ENCODE data around the gene NPHS1. TPM values are rescaled to one million over a fixed set of nuclear protein-coding genes. Genes with fewer than 3 reads are reported as not detected.

Gene NPHS1
- total and polyA plus RNA-seq, 2 of the 8 experiments (the other 6 are each of a cell fraction or from before 2014, with no cell fraction given): 1.3 to 1.4 TPM

DNA sequence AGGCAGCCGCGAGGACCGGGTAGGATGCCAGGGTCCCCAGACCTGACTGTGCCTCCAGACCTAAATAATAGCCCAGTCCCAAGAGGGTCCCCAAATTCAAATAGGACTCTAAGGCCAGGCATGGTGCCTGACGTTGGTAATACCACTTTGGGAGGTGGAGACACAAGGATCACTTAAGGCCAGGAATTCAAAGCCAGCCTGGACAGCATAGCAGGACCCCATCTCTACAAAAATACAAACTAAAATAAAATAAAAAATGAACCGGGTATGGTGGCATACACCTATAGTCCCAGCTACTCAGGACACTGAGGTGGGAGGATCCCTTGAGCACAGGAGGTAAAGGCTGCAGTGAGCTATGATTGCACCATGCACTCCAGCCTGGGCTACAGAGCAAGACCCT, 10.7 kb upstream of the NPHS1 start:
- DNase-seq (ENCODE audit: low read depth in 1 of 2, low spot score in 2 of 2) (no peak), FAIRE-seq (no peak)
- no peak overlapping the region for H2BK15ac ChIP-seq (ENCODE audit: low read length)
- peaks cover 8 to 56% (median 47%) of the 10 kb centered on the region in 4 experiments for H3K27me3 ChIP-seq (replicated peaks in 1 of 4; ENCODE audit: control insufficient read depth in 3 of 4, extremely low read depth in 1 of 4, insufficient read depth in 3 of 4, low read length in 3 of 4)
- H4K20me1 ChIP-seq (replicated peaks in 1 of 2; ENCODE audit: control insufficient read depth in 1 of 2, insufficient read depth in 2 of 2, low read length in 2 of 2): peaks cover 0 to 3% of the 10 kb centered on the region in 2 experiments
- H3K18ac ChIP-seq (ENCODE audit: extremely low read depth, low read length): no peak overlapping the region
- no peak overlapping the region for H2AK5ac ChIP-seq (ENCODE audit: low read depth, low read length)
- H3K79me1 ChIP-seq (ENCODE audit: low read depth, low read length): no peaks in the 10 kb centered on the region
- H3K4ac ChIP-seq (replicated peaks; ENCODE audit: insufficient read length, low read depth, low read length): no peak overlapping the region
- no peak overlapping the region for H3K23ac ChIP-seq (ENCODE audit: insufficient read length)
- H3K4me3 ChIP-seq (ENCODE audit: extremely low read depth in 1 of 4, insufficient read depth in 2 of 4, low read depth in 3 of 4, low read length in 4 of 4): no peak overlapping the region
- no peak overlapping the region for H3K14ac ChIP-seq (ENCODE audit: insufficient read length)
- H4K91ac ChIP-seq (replicated peaks; ENCODE audit: insufficient read length, low read length): no peak overlapping the region
- no peak overlapping the region for H3K27ac ChIP-seq (ENCODE audit: low read depth, low read length)
- ChIA-PET POLR2A (ENCODE audit: partially characterized antibody) (interaction anchor here (1.2 kb wide), 1 partner anchor 14 kb away, joined by 3 read pairs; no protein-coding TSS in a partner anchor), CTCF (ENCODE audit: partially characterized antibody) (interaction anchor here (0.6 to 1.2 kb wide), 5 partner anchors 12 to 1380 kb away, joined by 3 read pairs; no protein-coding TSS in a partner anchor)
- no peak overlapping the region for H2AFZ ChIP-seq (ENCODE audit: low read length)
- H3K36me3 ChIP-seq (ENCODE audit: control insufficient read depth in 2 of 4, insufficient read depth in 4 of 4, low read length in 3 of 4): no peaks in the 10 kb centered on the region
- peaks cover 0 to 19% (median 10%) of the 10 kb centered on the region in 4 experiments; a peak in 5 of 7 replicates for H3K4me1 ChIP-seq (replicated peaks in 1 of 4; ENCODE audit: control insufficient read depth in 3 of 4, insufficient read depth in 4 of 4, low read length in 3 of 4)
- no peak overlapping the region for H2BK20ac ChIP-seq (ENCODE audit: low read length)
- no peak overlapping the region for H3K4me2 ChIP-seq (ENCODE audit: insufficient read depth in 1 of 2, low read depth in 2 of 2, low read length in 2 of 2)
- H3K79me2 ChIP-seq (ENCODE audit: control insufficient read depth in 1 of 2, insufficient read depth in 2 of 2, low read length in 2 of 2): no peaks in the 10 kb centered on the region
- H2BK5ac ChIP-seq (ENCODE audit: low read depth, low read length): no peak overlapping the region
- H3K23me2 ChIP-seq (ENCODE audit: low read depth, low read length): peaks cover 14% of the 10 kb centered on the region
- no peak overlapping the region for H3K9ac ChIP-seq (replicated peaks in 1 of 4; ENCODE audit: extremely low read depth in 1 of 4, low read depth in 3 of 4, low read length in 3 of 4)
- H2BK120ac ChIP-seq (replicated peaks; ENCODE audit: low read depth, low read length): no peak overlapping the region
- H4K8ac ChIP-seq (ENCODE audit: extremely low read depth, insufficient read depth, low read length): no peak overlapping the region; the same call in 1 of the 2 replicates
- no peaks in the 10 kb centered on the region for H3K9me3 ChIP-seq (ENCODE audit: insufficient read depth in 2 of 2, low read depth in 1 of 2, low read length in 1 of 2)
- H3K56ac ChIP-seq (replicated peaks; ENCODE audit: insufficient read length, low read depth, low read length): no peak overlapping the region
- no peak overlapping the region for H2BK12ac ChIP-seq (ENCODE audit: low read depth, low read length)
- H4K5ac ChIP-seq (ENCODE audit: insufficient read length, low read depth, low read length): no peak overlapping the region
- 90% methylated on average over 5 of the region's 5 CpGs; no CpG with 5 or more reads in 1 of the 2 experiments for WGBS, 2 experiments (ENCODE audit: extremely low coverage in 1 of 2, insufficient coverage in 1 of 2, insufficient read length in 1 of 2, insufficient replicate concordance in 2 of 2, low coverage in 1 of 2, low lambda C conversion rate in 2 of 2, missing lambda C conversion rate in 1 of 2)
- TF ChIP-seq, protein P1, sequence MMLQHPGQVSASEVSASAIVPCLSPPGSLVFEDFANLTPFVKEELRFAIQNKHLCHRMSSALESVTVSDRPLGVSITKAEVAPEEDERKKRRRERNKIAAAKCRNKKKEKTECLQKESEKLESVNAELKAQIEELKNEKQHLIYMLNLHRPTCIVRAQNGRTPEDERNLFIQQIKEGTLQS (IDR thresholded peaks at IDR 0.05; ENCODE audit: insufficient read depth, low read depth, low read length): no peak
- no peak for TF ChIP-seq SP1 (IDR thresholded peaks at IDR 0.05; ENCODE audit: low read depth, low read length)
- no peak for TF ChIP-seq POLR2AphosphoS5 (IDR thresholded peaks at IDR 0.05; ENCODE audit: low read depth, low read length)
- no peak for TF ChIP-seq TEAD4 (IDR thresholded peaks at IDR 0.05; ENCODE audit: low read depth, low read length)
- TF ChIP-seq KDM5A (IDR thresholded peaks at IDR 0.05; ENCODE audit: low read length): no peak
- no peak for TF ChIP-seq TBP (IDR thresholded peaks at IDR 0.05; ENCODE audit: low read depth, low read length)
- no peak for TF ChIP-seq BCL11A (IDR thresholded peaks at IDR 0.05; ENCODE audit: low read depth in 2 of 2, low read length in 2 of 2)
- no peak for TF ChIP-seq BRCA1 (IDR thresholded peaks at IDR 0.05; ENCODE audit: low read depth, low read length)
- no peak for TF ChIP-seq MAFK (IDR thresholded peaks at IDR 0.05; ENCODE audit: low read depth, low read length)
- TF ChIP-seq CBX5 (IDR thresholded peaks at IDR 0.05; ENCODE audit: low read depth, low read length): no peak
- TF ChIP-seq TCF12 (IDR thresholded peaks at IDR 0.05; ENCODE audit: low read depth, low read length): no peak
- no peak for TF ChIP-seq JUN (IDR thresholded peaks at IDR 0.05; ENCODE audit: low read depth, low read length)
